Measurements from ENCODE around the gene TOMM40. TPM values are rescaled to one million over a fixed set of nuclear protein-coding genes. Genes with fewer than 3 reads are reported as not detected.
A peak's percentile ranks its signal among the peaks of the same experiment; 100 is the strongest.

Gene TOMM40
- total and polyA plus RNA-seq, 2 of the 13 experiments (the other 11 are each of a cell fraction or from before 2014, with no cell fraction given): 72.0 to 110 TPM

DNA sequence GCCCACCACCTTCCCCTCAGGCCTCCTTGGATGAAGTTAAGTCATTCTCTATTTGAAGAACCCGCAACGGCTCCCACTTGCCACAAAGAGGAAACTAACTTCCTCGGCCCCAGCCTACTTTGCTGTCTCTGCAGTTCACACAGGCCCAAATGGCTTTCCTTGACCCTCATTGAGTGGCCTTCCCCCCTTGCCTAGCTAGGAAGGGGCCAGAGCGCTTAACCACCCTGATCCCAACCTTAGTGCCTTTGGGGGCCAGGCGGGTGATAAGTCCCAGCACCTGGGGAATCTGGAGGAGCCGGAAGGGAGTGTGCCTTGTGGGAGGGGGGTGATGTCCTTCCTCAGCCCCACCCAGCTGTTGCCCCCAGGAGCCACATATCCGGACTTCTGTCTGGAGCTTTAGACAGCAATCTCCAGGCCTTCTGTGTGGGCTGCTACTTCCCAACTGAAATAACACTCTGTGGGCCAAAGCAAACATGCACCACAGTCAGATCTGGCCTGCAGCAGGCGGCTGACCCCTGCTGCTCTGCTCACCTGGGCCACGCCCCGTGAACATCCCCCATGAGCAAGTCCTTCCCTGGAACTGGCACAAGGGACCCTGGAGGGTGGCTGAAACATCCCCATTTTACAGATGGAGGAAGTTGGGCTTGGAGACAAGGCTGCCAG lies 34.5 kb upstream of the TOMM40 start (continued):
- no peak for TF ChIP-seq ZNF160 (CRISPR knock-in tag; IDR thresholded peaks at IDR 0.05)
- TF ChIP-seq HES4 (CRISPR knock-in tag; IDR thresholded peaks at IDR 0.05; ENCODE audit: borderline replicate concordance): no peak
- no peak for TF ChIP-seq ZNF75D (CRISPR knock-in tag; IDR thresholded peaks at IDR 0.05; ENCODE audit: borderline replicate concordance)
- no peak for TF ChIP-seq NFKBIZ (CRISPR knock-in tag; IDR thresholded peaks at IDR 0.05)
- TF ChIP-seq PHF8 (CRISPR knock-in tag; IDR thresholded peaks at IDR 0.05): no peak
- TF ChIP-seq, protein P1, sequence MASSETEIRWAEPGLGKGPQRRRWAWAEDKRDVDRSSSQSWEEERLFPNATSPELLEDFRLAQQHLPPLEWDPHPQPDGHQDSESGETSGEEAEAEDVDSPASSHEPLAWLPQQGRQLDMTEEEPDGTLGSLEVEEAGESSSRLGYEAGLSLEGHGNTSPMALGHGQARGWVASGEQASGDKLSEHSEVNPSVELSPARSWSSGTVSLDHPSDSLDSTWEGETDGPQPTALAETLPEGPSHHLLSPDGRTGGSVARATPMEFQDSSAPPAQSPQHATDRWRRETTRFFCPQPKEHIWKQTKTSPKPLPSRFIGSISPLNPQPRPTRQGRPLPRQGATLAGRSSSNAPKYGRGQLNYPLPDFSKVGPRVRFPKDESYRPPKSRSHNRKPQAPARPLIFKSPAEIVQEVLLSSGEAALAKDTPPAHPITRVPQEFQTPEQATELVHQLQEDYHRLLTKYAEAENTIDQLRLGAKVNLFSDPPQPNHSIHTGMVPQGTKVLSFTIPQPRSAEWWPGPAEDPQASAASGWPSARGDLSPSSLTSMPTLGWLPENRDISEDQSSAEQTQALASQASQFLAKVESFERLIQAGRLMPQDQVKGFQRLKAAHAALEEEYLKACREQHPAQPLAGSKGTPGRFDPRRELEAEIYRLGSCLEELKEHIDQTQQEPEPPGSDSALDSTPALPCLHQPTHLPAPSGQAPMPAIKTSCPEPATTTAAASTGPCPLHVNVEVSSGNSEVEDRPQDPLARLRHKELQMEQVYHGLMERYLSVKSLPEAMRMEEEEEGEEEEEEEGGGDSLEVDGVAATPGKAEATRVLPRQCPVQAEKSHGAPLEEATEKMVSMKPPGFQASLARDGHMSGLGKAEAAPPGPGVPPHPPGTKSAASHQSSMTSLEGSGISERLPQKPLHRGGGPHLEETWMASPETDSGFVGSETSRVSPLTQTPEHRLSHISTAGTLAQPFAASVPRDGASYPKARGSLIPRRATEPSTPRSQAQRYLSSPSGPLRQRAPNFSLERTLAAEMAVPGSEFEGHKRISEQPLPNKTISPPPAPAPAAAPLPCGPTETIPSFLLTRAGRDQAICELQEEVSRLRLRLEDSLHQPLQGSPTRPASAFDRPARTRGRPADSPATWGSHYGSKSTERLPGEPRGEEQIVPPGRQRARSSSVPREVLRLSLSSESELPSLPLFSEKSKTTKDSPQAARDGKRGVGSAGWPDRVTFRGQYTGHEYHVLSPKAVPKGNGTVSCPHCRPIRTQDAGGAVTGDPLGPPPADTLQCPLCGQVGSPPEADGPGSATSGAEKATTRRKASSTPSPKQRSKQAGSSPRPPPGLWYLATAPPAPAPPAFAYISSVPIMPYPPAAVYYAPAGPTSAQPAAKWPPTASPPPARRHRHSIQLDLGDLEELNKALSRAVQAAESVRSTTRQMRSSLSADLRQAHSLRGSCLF (CRISPR knock-in tag; IDR thresholded peaks at IDR 0.05; ENCODE audit: borderline replicate concordance): no peak
- no peak for TF ChIP-seq RAD51 (IDR thresholded peaks at IDR 0.05; ENCODE audit: borderline replicate concordance)
- TF ChIP-seq BHLHE40 (IDR thresholded peaks at IDR 0.05; ENCODE audit: low read length): no peak
- TF ChIP-seq, protein P2, sequence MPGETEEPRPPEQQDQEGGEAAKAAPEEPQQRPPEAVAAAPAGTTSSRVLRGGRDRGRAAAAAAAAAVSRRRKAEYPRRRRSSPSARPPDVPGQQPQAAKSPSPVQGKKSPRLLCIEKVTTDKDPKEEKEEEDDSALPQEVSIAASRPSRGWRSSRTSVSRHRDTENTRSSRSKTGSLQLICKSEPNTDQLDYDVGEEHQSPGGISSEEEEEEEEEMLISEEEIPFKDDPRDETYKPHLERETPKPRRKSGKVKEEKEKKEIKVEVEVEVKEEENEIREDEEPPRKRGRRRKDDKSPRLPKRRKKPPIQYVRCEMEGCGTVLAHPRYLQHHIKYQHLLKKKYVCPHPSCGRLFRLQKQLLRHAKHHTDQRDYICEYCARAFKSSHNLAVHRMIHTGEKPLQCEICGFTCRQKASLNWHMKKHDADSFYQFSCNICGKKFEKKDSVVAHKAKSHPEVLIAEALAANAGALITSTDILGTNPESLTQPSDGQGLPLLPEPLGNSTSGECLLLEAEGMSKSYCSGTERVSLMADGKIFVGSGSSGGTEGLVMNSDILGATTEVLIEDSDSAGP (CRISPR knock-in tag; IDR thresholded peaks at IDR 0.05; ENCODE audit: borderline replicate concordance): peak; percentile 29; the same call in 1 of the 2 replicates
- TF ChIP-seq REXO4 (CRISPR knock-in tag; IDR thresholded peaks at IDR 0.05; ENCODE audit: borderline replicate concordance): no peak
- TF ChIP-seq NFE2L1 (CRISPR knock-in tag; IDR thresholded peaks at IDR 0.05; ENCODE audit: borderline replicate concordance): no peak
- TF ChIP-seq YEATS4 (CRISPR knock-in tag; IDR thresholded peaks at IDR 0.05; ENCODE audit: borderline replicate concordance): 0 out of 2 replicates have a peak, but pooled peaks have one; percentile 23
- TF ChIP-seq HNF4G (IDR thresholded peaks at IDR 0.05; ENCODE audit: borderline replicate concordance, low read depth, low read length): no peak
- no peak for TF ChIP-seq HNF4G (CRISPR knock-in tag; IDR thresholded peaks at IDR 0.05; ENCODE audit: borderline replicate concordance, low read depth)
- TF ChIP-seq ZNF431 (CRISPR knock-in tag; IDR thresholded peaks at IDR 0.05; ENCODE audit: borderline replicate concordance, low read depth): no peak
- TF ChIP-seq, protein P3, sequence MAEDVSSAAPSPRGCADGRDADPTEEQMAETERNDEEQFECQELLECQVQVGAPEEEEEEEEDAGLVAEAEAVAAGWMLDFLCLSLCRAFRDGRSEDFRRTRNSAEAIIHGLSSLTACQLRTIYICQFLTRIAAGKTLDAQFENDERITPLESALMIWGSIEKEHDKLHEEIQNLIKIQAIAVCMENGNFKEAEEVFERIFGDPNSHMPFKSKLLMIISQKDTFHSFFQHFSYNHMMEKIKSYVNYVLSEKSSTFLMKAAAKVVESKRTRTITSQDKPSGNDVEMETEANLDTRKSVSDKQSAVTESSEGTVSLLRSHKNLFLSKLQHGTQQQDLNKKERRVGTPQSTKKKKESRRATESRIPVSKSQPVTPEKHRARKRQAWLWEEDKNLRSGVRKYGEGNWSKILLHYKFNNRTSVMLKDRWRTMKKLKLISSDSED (CRISPR knock-in tag; IDR thresholded peaks at IDR 0.05): no peak
- no peak for TF ChIP-seq JUN (CRISPR knock-in tag; IDR thresholded peaks at IDR 0.05)
- TF ChIP-seq SALL2 (CRISPR knock-in tag; IDR thresholded peaks at IDR 0.05): no peak
- no peak for TF ChIP-seq MBD4 (IDR thresholded peaks at IDR 0.05; ENCODE audit: borderline replicate concordance, low read length)

Data from HepG2 (cell line).